HepG2 (cell line): ENCODE data around the gene SP7. TPM values are rescaled to one million over a fixed set of nuclear protein-coding genes. Genes with fewer than 3 reads are reported as not detected.

Source experiments
- ARHGAP35 ChIP-seq: sonication (generic); formaldehyde crosslinking; IDR thresholded peaks from 2 replicates; pipeline ENCODE4 v1.9.0; 2022; ENCODE audit warnings: mild to moderate bottlenecking, inconsistent platforms, moderate library complexity, missing genetic modification reagents, borderline replicate concordance
- EED ChIP-seq: sonication (generic); formaldehyde crosslinking; IDR thresholded peaks from 2 replicates; pipeline ENCODE4 v1.5.0; 2020; ENCODE audit warnings: mild to moderate bottlenecking, missing genetic modification reagents
- ELF3 ChIP-seq: IDR thresholded peaks from 2 replicates; pipeline ENCODE4 v1.6.1; 2016; ENCODE audit warnings: missing genetic modification reagents, missing compliant biosample characterization
- FOXC1 ChIP-seq: sonication (generic); formaldehyde crosslinking; IDR thresholded peaks from 2 replicates; pipeline ENCODE4 v1.8.0; 2022; ENCODE audit warnings: mild to moderate bottlenecking, missing genetic modification reagents, borderline replicate concordance
- MED1 ChIP-seq: sonication (generic); formaldehyde crosslinking; IDR thresholded peaks from 2 replicates; pipeline ENCODE4 v1.4.0; 2020; ENCODE audit warnings: missing genetic modification reagents
- NR2C2 ChIP-seq: sonication (generic); formaldehyde crosslinking; IDR thresholded peaks from 2 replicates; pipeline ENCODE4 v1.4.0; 2020; ENCODE audit warnings: missing genetic modification reagents, mild to moderate bottlenecking, moderate library complexity, borderline replicate concordance
- SMAD9 ChIP-seq: sonication (generic); formaldehyde crosslinking; IDR thresholded peaks from 2 replicates; pipeline ENCODE4 v1.5.1; 2020; ENCODE audit warnings: mild to moderate bottlenecking, missing genetic modification reagents
- WIZ ChIP-seq: sonication (generic); formaldehyde crosslinking; IDR thresholded peaks from 2 replicates; pipeline ENCODE4 v1.5.1; 2020; ENCODE audit warnings: mild to moderate bottlenecking, missing genetic modification reagents
- ZBTB20 ChIP-seq: sonication (generic); formaldehyde crosslinking; IDR thresholded peaks from 2 replicates; pipeline ENCODE4 v1.8.1; 2023; ENCODE audit warnings: missing genetic modification reagents, low read depth, mild to moderate bottlenecking, borderline replicate concordance
- ZNF431 ChIP-seq: sonication (generic); formaldehyde crosslinking; IDR thresholded peaks from 2 replicates; pipeline ENCODE4 v1.9.0; 2022; ENCODE audit warnings: missing genetic modification reagents, low read depth, mild to moderate bottlenecking, borderline replicate concordance
- ZNF781 ChIP-seq: sonication (generic); formaldehyde crosslinking; IDR thresholded peaks from 2 replicates; pipeline ENCODE4 v1.5.1; 2020; ENCODE audit warnings: borderline replicate concordance, mild to moderate bottlenecking, missing genetic modification reagents; ENCODE audit errors: not compliant biosample characterization
- polyA plus RNA-seq, 8 experiments: library from polyadenylated mRNA; depleted of rRNA in 3 of 8; stranded (reverse) in 7 of 8; unstranded in 1 of 8; fragments of >200 nt; fragmentation: Illumina TruSeq in 4 of 8; extraction: Trizol in 4 of 8; gene quantifications; 2 replicates each; pipeline versions ENCODE4 v1.2.1 to v1.2.3, GENCODE V29; 2011 to 2016; ENCODE audit warnings: low read depth in 4 of 8, missing spikeins in 1 of 8, mixed read lengths in 1 of 8; ENCODE audit not compliant: insufficient read depth in 1 of 8
- total RNA-seq, 5 experiments: library from RNA; depleted of rRNA; stranded (reverse); fragments of >200 nt; fragmentation: Illumina TruSeq; extraction: Trizol; gene quantifications; 2 replicates each; pipeline ENCODE4 v1.2.3, GENCODE V29; 2016; ENCODE audit warnings: low read depth in 1 of 5
- TF ChIP-seq, protein P1 (sequence below): conservative IDR thresholded peaks from 2 replicates; pipeline ENCODE4 v1.6.1; 2018; ENCODE audit warnings: missing genetic modification reagents
- TF ChIP-seq, protein P2 (sequence below): sonication (generic); formaldehyde crosslinking; IDR thresholded peaks from one replicate; pipeline ENCODE4 v1.5.1; 2020; ENCODE audit warnings: mild to moderate bottlenecking, missing genetic modification reagents; ENCODE audit errors: not compliant biosample characterization
- TF ChIP-seq, protein P3 (sequence below): sonication (generic); formaldehyde crosslinking; IDR thresholded peaks from 2 replicates; pipeline ENCODE4 v1.4.0; 2020; ENCODE audit warnings: mild to moderate bottlenecking, missing genetic modification reagents
- TF ChIP-seq, protein P4 (sequence below): sonication (generic); formaldehyde crosslinking; conservative IDR thresholded peaks from 2 replicates; pipeline ENCODE4 v1.8.1; 2023; ENCODE audit warnings: missing genetic modification reagents

Gene SP7
- total and polyA plus RNA-seq, 2 of the 13 experiments (the other 11 are each of a cell fraction or from before 2014, with no cell fraction given) = not detected

DNA sequence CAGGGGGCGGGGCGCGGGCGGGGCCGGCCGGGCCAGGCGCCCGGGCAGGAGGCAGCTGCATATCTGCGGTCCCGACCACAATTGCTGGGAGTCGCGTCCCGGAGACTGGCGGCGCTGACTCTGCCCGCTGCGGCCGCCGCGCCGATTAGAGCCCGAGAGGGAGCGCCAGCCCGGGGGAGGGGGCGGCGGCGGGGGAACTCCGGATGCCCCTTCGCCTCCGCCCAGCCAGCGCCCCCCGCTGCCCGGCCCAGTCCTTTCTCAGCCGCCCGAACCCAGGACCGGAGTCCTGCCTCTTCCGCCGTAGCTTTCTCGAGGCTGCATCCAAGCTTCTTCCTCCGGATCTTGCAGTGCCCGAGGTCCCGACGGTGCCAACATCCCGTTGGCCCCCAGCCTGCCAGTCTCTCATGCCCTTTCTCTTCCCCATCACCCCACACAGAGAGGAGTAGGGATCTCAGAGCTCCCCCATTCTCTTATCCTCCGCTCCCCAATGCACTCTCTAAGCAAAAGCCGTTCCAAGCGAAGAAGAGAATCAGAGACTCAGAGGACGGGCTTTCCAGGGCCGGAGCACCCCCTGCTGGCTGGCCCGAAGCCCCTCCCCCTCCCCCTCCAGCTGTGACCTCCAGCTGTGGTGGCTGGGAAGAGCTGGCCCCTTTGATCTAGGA is 8.8 kb upstream of the SP7 start (continued):
- TF ChIP-seq ZBTB20 (CRISPR knock-in tag) (no peak), ZNF781 (no peak), MED1 (no peak), NR2C2 (CRISPR knock-in tag) (0 out of 2 replicates have a peak, but pooled peaks have one; percentile 11), ELF3 (CRISPR knock-in tag) (peak; percentile 35; the same call in 1 of the 2 replicates), EED (CRISPR knock-in tag) (no peak), ARHGAP35 (no peak), SMAD9 (no peak), FOXC1 (CRISPR knock-in tag) (no peak), ZNF431 (CRISPR knock-in tag) (no peak), WIZ (CRISPR knock-in tag) (no peak)
- TF ChIP-seq, protein P1, sequence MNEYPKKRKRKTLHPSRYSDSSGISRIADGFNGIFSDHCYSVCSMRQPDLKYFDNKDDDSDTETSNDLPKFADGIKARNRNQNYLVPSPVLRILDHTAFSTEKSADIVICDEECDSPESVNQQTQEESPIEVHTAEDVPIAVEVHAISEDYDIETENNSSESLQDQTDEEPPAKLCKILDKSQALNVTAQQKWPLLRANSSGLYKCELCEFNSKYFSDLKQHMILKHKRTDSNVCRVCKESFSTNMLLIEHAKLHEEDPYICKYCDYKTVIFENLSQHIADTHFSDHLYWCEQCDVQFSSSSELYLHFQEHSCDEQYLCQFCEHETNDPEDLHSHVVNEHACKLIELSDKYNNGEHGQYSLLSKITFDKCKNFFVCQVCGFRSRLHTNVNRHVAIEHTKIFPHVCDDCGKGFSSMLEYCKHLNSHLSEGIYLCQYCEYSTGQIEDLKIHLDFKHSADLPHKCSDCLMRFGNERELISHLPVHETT (CRISPR knock-in tag) = no peak
- TF ChIP-seq, protein P2, sequence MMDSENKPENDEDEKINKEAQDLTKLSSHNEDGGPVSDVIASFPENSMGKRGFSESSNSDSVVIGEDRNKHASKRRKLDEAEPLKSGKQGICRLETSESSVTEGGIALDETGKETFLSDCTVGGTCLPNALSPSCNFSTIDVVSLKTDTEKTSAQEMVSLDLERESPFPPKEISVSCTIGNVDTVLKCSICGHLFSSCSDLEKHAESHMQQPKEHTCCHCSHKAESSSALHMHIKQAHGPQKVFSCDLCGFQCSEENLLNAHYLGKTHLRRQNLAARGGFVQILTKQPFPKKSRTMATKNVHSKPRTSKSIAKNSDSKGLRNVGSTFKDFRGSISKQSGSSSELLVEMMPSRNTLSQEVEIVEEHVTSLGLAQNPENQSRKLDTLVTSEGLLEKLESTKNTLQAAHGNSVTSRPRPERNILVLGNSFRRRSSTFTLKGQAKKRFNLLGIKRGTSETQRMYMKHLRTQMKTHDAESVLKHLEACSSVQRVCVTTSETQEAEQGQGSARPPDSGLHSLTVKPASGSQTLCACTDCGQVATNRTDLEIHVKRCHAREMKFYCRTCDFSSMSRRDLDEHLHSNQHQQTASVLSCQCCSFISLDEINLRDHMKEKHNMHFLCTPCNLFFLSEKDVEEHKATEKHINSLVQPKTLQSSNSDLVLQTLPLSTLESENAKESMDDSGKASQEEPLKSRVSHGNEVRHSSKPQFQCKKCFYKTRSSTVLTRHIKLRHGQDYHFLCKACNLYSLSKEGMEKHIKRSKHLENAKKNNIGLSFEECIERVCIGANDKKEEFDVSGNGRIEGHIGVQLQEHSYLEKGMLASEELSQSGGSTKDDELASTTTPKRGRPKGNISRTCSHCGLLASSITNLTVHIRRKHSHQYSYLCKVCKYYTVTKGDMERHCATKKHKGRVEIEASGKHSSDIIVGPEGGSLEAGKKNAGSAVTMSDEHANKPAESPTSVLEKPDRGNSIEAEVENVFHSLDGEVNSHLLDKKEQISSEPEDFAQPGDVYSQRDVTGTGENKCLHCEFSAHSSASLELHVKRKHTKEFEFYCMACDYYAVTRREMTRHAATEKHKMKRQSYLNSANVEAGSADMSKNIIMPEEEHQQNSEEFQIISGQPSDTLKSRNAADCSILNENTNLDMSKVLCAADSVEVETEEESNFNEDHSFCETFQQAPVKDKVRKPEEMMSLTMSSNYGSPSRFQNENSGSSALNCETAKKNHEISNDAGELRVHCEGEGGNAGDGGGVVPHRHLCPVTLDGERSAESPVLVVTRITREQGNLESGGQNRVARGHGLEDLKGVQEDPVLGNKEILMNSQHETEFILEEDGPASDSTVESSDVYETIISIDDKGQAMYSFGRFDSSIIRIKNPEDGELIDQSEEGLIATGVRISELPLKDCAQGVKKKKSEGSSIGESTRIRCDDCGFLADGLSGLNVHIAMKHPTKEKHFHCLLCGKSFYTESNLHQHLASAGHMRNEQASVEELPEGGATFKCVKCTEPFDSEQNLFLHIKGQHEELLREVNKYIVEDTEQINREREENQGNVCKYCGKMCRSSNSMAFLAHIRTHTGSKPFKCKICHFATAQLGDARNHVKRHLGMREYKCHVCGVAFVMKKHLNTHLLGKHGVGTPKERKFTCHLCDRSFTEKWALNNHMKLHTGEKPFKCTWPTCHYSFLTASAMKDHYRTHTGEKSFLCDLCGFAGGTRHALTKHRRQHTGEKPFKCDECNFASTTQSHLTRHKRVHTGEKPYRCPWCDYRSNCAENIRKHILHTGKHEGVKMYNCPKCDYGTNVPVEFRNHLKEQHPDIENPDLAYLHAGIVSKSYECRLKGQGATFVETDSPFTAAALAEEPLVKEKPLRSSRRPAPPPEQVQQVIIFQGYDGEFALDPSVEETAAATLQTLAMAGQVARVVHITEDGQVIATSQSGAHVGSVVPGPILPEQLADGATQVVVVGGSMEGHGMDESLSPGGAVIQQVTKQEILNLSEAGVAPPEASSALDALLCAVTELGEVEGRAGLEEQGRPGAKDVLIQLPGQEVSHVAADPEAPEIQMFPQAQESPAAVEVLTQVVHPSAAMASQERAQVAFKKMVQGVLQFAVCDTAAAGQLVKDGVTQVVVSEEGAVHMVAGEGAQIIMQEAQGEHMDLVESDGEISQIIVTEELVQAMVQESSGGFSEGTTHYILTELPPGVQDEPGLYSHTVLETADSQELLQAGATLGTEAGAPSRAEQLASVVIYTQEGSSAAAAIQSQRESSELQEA = no peak
- TF ChIP-seq, protein P3, sequence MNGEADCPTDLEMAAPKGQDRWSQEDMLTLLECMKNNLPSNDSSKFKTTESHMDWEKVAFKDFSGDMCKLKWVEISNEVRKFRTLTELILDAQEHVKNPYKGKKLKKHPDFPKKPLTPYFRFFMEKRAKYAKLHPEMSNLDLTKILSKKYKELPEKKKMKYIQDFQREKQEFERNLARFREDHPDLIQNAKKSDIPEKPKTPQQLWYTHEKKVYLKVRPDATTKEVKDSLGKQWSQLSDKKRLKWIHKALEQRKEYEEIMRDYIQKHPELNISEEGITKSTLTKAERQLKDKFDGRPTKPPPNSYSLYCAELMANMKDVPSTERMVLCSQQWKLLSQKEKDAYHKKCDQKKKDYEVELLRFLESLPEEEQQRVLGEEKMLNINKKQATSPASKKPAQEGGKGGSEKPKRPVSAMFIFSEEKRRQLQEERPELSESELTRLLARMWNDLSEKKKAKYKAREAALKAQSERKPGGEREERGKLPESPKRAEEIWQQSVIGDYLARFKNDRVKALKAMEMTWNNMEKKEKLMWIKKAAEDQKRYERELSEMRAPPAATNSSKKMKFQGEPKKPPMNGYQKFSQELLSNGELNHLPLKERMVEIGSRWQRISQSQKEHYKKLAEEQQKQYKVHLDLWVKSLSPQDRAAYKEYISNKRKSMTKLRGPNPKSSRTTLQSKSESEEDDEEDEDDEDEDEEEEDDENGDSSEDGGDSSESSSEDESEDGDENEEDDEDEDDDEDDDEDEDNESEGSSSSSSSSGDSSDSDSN (CRISPR knock-in tag) = no peak
- TF ChIP-seq, protein P4, sequence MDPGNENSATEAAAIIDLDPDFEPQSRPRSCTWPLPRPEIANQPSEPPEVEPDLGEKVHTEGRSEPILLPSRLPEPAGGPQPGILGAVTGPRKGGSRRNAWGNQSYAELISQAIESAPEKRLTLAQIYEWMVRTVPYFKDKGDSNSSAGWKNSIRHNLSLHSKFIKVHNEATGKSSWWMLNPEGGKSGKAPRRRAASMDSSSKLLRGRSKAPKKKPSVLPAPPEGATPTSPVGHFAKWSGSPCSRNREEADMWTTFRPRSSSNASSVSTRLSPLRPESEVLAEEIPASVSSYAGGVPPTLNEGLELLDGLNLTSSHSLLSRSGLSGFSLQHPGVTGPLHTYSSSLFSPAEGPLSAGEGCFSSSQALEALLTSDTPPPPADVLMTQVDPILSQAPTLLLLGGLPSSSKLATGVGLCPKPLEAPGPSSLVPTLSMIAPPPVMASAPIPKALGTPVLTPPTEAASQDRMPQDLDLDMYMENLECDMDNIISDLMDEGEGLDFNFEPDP (CRISPR knock-in tag) = no peak
